ENCODE measurements around the gene CYLC2. TPM values are rescaled to one million over a fixed set of nuclear protein-coding genes. Genes with fewer than 3 reads are reported as not detected.

CYLC2 gene, protein sequence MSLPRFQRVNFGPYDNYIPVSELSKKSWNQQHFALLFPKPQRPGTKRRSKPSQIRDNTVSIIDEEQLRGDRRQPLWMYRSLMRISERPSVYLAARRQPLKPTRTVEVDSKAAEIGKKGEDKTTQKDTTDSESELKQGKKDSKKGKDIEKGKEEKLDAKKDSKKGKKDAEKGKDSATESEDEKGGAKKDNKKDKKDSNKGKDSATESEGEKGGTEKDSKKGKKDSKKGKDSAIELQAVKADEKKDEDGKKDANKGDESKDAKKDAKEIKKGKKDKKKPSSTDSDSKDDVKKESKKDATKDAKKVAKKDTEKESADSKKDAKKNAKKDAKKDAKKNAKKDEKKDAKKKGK
- total RNA-seq (2014; rRNA removed) (not detected in 2 replicates), Bru-seq, nascent RNA (not detected), BruChase-seq, experiment 1, labeled RNA remaining after a 6-hour chase (not detected), BruChase-seq, experiment 2, labeled RNA remaining after a 2-hour chase (not detected)
- long read RNA-seq, result 0 reads

DNA sequence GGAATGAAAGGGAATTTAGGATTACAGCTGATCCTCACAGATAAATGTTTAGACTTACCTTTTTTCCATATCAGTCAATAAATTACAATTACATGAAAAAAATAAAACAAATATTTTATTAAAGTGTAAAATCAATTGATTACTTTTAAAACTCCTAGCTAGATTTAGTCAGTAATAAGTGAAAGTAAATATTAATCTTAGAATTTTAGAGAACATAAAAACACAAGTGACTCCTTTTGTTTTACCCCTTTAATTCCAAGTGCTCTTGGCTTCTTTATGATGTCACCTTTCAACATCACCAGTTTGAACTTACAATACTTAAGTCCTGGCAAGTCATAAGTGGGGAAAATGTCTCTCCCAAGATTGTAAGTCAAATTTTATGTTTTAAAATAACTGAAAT, at the start of gene CYLC2:
Gene CYLC2, plus strand, starts transcription at position 301 of the 400 bp plus-strand sequence. Its CDS starts 48 bp downstream, at position 349.
- H3K79me2 ChIP-seq (ENCODE audit: low read length), result no peaks in the 10 kb centered on the region
- H3K9me3 ChIP-seq (ENCODE audit: low read length), result no peaks in the 10 kb centered on the region
- no peaks in the 10 kb centered on the region for H4K20me1 ChIP-seq (ENCODE audit: low read length)
- BruUV-seq (replicated peaks), result no TSS peak
- H2AFZ ChIP-seq (ENCODE audit: low read length), result no peak within 1 kb of the TSS
- H3K36me3 ChIP-seq (ENCODE audit: low read depth, low read length), result no peaks in the 10 kb centered on the region
- no peak within 1 kb of the TSS for H3K9ac ChIP-seq (ENCODE audit: low read length)
- intact Hi-C loops (cut with micrococcal nuclease), result no loop called here
- no peak for DNase-seq
- TF ChIP-seq EZH2phosphoT487 (IDR thresholded peaks at IDR 0.05; ENCODE audit: borderline replicate concordance, low read length) (no peak), EZH2 (IDR thresholded peaks at IDR 0.05; ENCODE audit: low read length, unreplicated experiment) (no peak)
- TF ChIP-seq, protein P1, sequence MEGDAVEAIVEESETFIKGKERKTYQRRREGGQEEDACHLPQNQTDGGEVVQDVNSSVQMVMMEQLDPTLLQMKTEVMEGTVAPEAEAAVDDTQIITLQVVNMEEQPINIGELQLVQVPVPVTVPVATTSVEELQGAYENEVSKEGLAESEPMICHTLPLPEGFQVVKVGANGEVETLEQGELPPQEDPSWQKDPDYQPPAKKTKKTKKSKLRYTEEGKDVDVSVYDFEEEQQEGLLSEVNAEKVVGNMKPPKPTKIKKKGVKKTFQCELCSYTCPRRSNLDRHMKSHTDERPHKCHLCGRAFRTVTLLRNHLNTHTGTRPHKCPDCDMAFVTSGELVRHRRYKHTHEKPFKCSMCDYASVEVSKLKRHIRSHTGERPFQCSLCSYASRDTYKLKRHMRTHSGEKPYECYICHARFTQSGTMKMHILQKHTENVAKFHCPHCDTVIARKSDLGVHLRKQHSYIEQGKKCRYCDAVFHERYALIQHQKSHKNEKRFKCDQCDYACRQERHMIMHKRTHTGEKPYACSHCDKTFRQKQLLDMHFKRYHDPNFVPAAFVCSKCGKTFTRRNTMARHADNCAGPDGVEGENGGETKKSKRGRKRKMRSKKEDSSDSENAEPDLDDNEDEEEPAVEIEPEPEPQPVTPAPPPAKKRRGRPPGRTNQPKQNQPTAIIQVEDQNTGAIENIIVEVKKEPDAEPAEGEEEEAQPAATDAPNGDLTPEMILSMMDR (conservative IDR thresholded peaks at IDR 0.05; ENCODE audit: low read depth, low read length), result no peak
- no peak within 1 kb of the TSS for H3K27ac ChIP-seq (ENCODE audit: low read length)
- ChIA-PET CTCF (no interaction called here), POLR2A (ENCODE audit: unreplicated experiment) (no interaction called here)
- H3K27me3 ChIP-seq (ENCODE audit: low read length), result no peaks in the 10 kb centered on the region
- H3K9me2 ChIP-seq (replicated peaks; ENCODE audit: low read length), result no peaks in the 10 kb centered on the region
- H3F3A ChIP-seq (ENCODE audit: low read length, unreplicated experiment), result no peaks in the 10 kb centered on the region
- no peak within 1 kb of the TSS for H3K4me3 ChIP-seq (ENCODE audit: low read length)
- no peak within 1 kb of the TSS for H3K4me2 ChIP-seq (ENCODE audit: low read length)
- no peaks in the 10 kb centered on the region for H3K4me1 ChIP-seq (ENCODE audit: insufficient read depth, low read length)
- no peak for ATAC-seq

DNA sequence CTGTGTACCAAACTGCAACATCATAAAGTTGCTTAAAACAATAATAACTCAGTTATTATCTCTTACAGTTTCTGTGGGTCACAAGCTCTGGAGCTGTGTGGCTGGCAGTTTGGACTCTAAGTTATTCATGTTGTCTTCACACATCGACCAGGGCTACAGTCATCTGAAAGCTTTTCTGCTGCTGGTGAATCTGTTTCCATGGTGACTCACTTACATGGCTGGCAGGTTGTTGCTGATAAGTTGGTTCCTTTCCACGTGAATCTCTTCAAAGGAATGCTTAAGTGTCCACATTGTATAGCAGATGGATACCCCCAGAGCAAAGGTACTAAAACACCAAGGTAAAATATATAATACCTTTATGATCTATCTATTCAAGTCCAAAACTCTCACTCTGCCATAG, 44.8 kb upstream of the CYLC2 start:
- TF ChIP-seq, protein P1 (conservative IDR thresholded peaks at IDR 0.05; ENCODE audit: low read depth, low read length), result no peak
- no peak for TF ChIP-seq EZH2phosphoT487 (IDR thresholded peaks at IDR 0.05; ENCODE audit: borderline replicate concordance, low read length)
- no peak for TF ChIP-seq EZH2 (IDR thresholded peaks at IDR 0.05; ENCODE audit: low read length, unreplicated experiment)
- Histone ChIP-seq H3K36me3 (ENCODE audit: low read depth, low read length) (no peaks in the 10 kb centered on the region), H3K4me3 (ENCODE audit: low read length) (no peak overlapping the region), H4K20me1 (ENCODE audit: low read length) (no peaks in the 10 kb centered on the region), H3F3A (ENCODE audit: low read length, unreplicated experiment) (no peaks in the 10 kb centered on the region), H2AFZ (ENCODE audit: low read length) (no peak overlapping the region), H3K4me1 (ENCODE audit: insufficient read depth, low read length) (no peaks in the 10 kb centered on the region), H3K79me2 (ENCODE audit: low read length) (no peaks in the 10 kb centered on the region), H3K4me2 (ENCODE audit: low read length) (no peak overlapping the region), H3K27ac (ENCODE audit: low read length) (no peak overlapping the region), H3K27me3 (ENCODE audit: low read length) (no peaks in the 10 kb centered on the region), H3K9me2 (replicated peaks; ENCODE audit: low read length) (no peaks in the 10 kb centered on the region), H3K9ac (ENCODE audit: low read length) (no peak overlapping the region), H3K9me3 (ENCODE audit: low read length) (no peaks in the 10 kb centered on the region)
- no peak for ATAC-seq
- DNase-seq, result peak; percentile 1
- ChIA-PET CTCF (no interaction called here), POLR2A (ENCODE audit: unreplicated experiment) (no interaction called here)
- intact Hi-C loops (cut with micrococcal nuclease), result no loop called here
- no TSS peak for BruUV-seq (replicated peaks)

DNA sequence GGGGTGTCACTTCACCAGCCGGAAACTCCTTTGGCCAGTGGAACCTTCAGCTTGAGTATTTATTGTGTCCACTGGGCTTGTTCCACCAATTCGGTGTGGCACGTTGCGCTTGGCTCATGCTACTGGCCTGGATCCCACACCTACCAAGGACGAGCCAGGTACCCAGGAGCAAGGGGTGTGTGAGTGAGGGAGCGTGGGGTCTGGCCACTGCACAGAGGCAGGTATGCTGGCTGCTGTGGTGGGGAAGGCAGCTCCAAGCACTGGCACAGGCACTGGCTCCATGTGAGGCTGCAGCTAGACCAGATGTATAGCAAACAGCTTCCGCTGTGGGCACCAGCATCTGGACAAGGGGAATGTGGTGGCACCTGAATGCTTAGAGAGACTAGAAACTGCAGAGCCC, 28.1 kb upstream of the CYLC2 start:
- POLR2A ChIA-PET (ENCODE audit: unreplicated experiment), result no interaction called here

More for the DNA sequence above, 28.1 kb upstream of the CYLC2 start:
- BruUV-seq (replicated peaks), result no TSS peak
- Histone ChIP-seq H3K9me3 (ENCODE audit: low read length) (0 out of 2 replicates have a peak, but pooled peaks cover 6% of the 10 kb centered on the region), H3K4me2 (ENCODE audit: low read length) (no peak overlapping the region), H3K27ac (ENCODE audit: low read length) (no peak overlapping the region), H3K9ac (ENCODE audit: low read length) (no peak overlapping the region), H3K4me1 (ENCODE audit: insufficient read depth, low read length) (no peaks in the 10 kb centered on the region), H3K4me3 (ENCODE audit: low read length) (no peak overlapping the region), H3F3A (ENCODE audit: low read length, unreplicated experiment) (no peaks in the 10 kb centered on the region), H4K20me1 (ENCODE audit: low read length) (no peaks in the 10 kb centered on the region), H3K79me2 (ENCODE audit: low read length) (no peaks in the 10 kb centered on the region), H3K27me3 (ENCODE audit: low read length) (no peaks in the 10 kb centered on the region), H3K36me3 (ENCODE audit: low read depth, low read length) (no peaks in the 10 kb centered on the region), H2AFZ (ENCODE audit: low read length) (no peak overlapping the region), H3K9me2 (replicated peaks; ENCODE audit: low read length) (no peaks in the 10 kb centered on the region)
- TF ChIP-seq, protein P1 (conservative IDR thresholded peaks at IDR 0.05; ENCODE audit: low read depth, low read length), result no peak
- TF ChIP-seq EZH2 (IDR thresholded peaks at IDR 0.05; ENCODE audit: low read length, unreplicated experiment), result no peak
- TF ChIP-seq EZH2phosphoT487 (IDR thresholded peaks at IDR 0.05; ENCODE audit: borderline replicate concordance, low read length), result no peak
- ATAC-seq, result no peak
- CTCF ChIA-PET, result no interaction called here
- intact Hi-C loops (cut with micrococcal nuclease), result no loop called here
- DNase-seq, result no peak
